Measurements from ENCODE around the gene HTATIP2. TPM values are rescaled to one million over a fixed set of nuclear protein-coding genes. Genes with fewer than 3 reads are reported as not detected.

Gene HTATIP2
- total RNA-seq, 2 experiments from 2014 or later: 13.9 TPM; not detected in 1

- no peaks in the 10 kb centered on the region for H3K79me2 ChIP-seq (ENCODE audit: insufficient read depth, low read depth, low read length)
- TF ChIP-seq EZH2phosphoT487 (IDR thresholded peaks at IDR 0.05; ENCODE audit: borderline replicate concordance, low read depth, low read length) (no peak), CTCF (conservative IDR thresholded peaks at IDR 0.05; ENCODE audit: low read length) (no peak)
- no peak for DNase-seq (ENCODE audit: low spot score)
- peaks cover 99% of the 10 kb centered on the region for H3K36me3 ChIP-seq (ENCODE audit: insufficient read depth, low read length)
- no peak overlapping the region for H3K4me3 ChIP-seq (ENCODE audit: low read depth, low read length, poor library complexity, severe bottlenecking)
- no peaks in the 10 kb centered on the region for H3K4me1 ChIP-seq (ENCODE audit: insufficient read depth, low read length, poor library complexity, severe bottlenecking)
- no peak overlapping the region for H3K4me2 ChIP-seq (ENCODE audit: low read length)
- H3K9me3 ChIP-seq (ENCODE audit: low read length): no peaks in the 10 kb centered on the region
- POLR2A ChIA-PET: interaction anchor here (1.6 kb wide), 1 partner anchor 15 kb away, joined by 4 read pairs; no protein-coding TSS in a partner anchor
- no peak overlapping the region for H2AFZ ChIP-seq (ENCODE audit: low read length)
- H4K20me1 ChIP-seq (ENCODE audit: insufficient read depth, low read length): no peaks in the 10 kb centered on the region; the same call in 1 of the 2 replicates
- H3K9me2 ChIP-seq (ENCODE audit: insufficient read depth, low read length): no peaks in the 10 kb centered on the region
- no TSS peak for BruUV-seq (replicated peaks)
- intact Hi-C loops (cut with micrococcal nuclease; ENCODE audit: unreplicated experiment): no loop called here
- CTCF ChIA-PET (ENCODE audit: unreplicated experiment): no interaction called here
- H3K27ac ChIP-seq (ENCODE audit: low read depth, low read length, poor library complexity, severe bottlenecking): no peak overlapping the region
Observed at GRCh38 chr11:20417771-20418170, 54.3 kb downstream of the HTATIP2 start.

- Histone ChIP-seq H3K4me2 (ENCODE audit: low read length) (no peak overlapping the region), H2AFZ (ENCODE audit: low read length) (no peak overlapping the region), H3K36me3 (ENCODE audit: insufficient read depth, low read length) (peaks cover 96% of the 10 kb centered on the region), H4K20me1 (ENCODE audit: insufficient read depth, low read length) (no peaks in the 10 kb centered on the region), H3K79me2 (ENCODE audit: insufficient read depth, low read depth, low read length) (no peaks in the 10 kb centered on the region), H3K27ac (ENCODE audit: low read depth, low read length, poor library complexity, severe bottlenecking) (no peak overlapping the region), H3K4me1 (ENCODE audit: insufficient read depth, low read length, poor library complexity, severe bottlenecking) (no peaks in the 10 kb centered on the region), H3K9me3 (ENCODE audit: low read length) (no peaks in the 10 kb centered on the region), H3K4me3 (ENCODE audit: low read depth, low read length, poor library complexity, severe bottlenecking) (no peak overlapping the region), H3K9me2 (ENCODE audit: insufficient read depth, low read length) (no peaks in the 10 kb centered on the region)
- ChIA-PET POLR2A (interaction anchor here (0.6 kb wide), 1 partner anchor 439 kb away, joined by 3 read pairs; no protein-coding TSS in a partner anchor), CTCF (ENCODE audit: unreplicated experiment) (no interaction called here)
- TF ChIP-seq CTCF (conservative IDR thresholded peaks at IDR 0.05; ENCODE audit: low read length): no peak
- no peak for TF ChIP-seq EZH2phosphoT487 (IDR thresholded peaks at IDR 0.05; ENCODE audit: borderline replicate concordance, low read depth, low read length)
- BruUV-seq (replicated peaks): no TSS peak
- DNase-seq (ENCODE audit: low spot score): no peak
- intact Hi-C loops (cut with micrococcal nuclease; ENCODE audit: unreplicated experiment): no loop called here
Observed at GRCh38 chr11:20421946-20422345, 58.4 kb downstream of the HTATIP2 start.

GRCh38 chr11:20429216-20429615, 65.7 kb downstream of the HTATIP2 start:
- BruUV-seq (replicated peaks): no TSS peak
- POLR2A ChIA-PET: no interaction called here
- no peak overlapping the region for H3K27ac ChIP-seq (ENCODE audit: low read depth, low read length, poor library complexity, severe bottlenecking)

More at GRCh38 chr11:20429216-20429615, 65.7 kb downstream of the HTATIP2 start:
- H3K4me2 ChIP-seq (ENCODE audit: low read length): no peak overlapping the region
- H4K20me1 ChIP-seq (ENCODE audit: insufficient read depth, low read length): no peaks in the 10 kb centered on the region
- H3K9me3 ChIP-seq (ENCODE audit: low read length): no peaks in the 10 kb centered on the region
- no peaks in the 10 kb centered on the region for H3K4me1 ChIP-seq (ENCODE audit: insufficient read depth, low read length, poor library complexity, severe bottlenecking)
- H3K79me2 ChIP-seq (ENCODE audit: insufficient read depth, low read depth, low read length): no peaks in the 10 kb centered on the region
- intact Hi-C loops (cut with micrococcal nuclease; ENCODE audit: unreplicated experiment): no loop called here
- TF ChIP-seq CTCF (conservative IDR thresholded peaks at IDR 0.05; ENCODE audit: low read length): no peak
- no peak for TF ChIP-seq EZH2phosphoT487 (IDR thresholded peaks at IDR 0.05; ENCODE audit: borderline replicate concordance, low read depth, low read length)
- no peak overlapping the region for H3K4me3 ChIP-seq (ENCODE audit: low read depth, low read length, poor library complexity, severe bottlenecking)
- peaks cover 75% of the 10 kb centered on the region for H3K36me3 ChIP-seq (ENCODE audit: insufficient read depth, low read length)
- CTCF ChIA-PET (ENCODE audit: unreplicated experiment): no interaction called here
- no peak overlapping the region for H2AFZ ChIP-seq (ENCODE audit: low read length)
- DNase-seq (ENCODE audit: low spot score): no peak
- H3K9me2 ChIP-seq (ENCODE audit: insufficient read depth, low read length): no peaks in the 10 kb centered on the region

Other genes with a start within 250 kb of the HTATIP2 start
- gene DBX1, start 203.2 kb upstream of the HTATIP2 start, total RNA-seq (2014; rRNA removed; shearing (Covaris generic)): not detected in 2 replicates
- not detected in 2 replicates for gene DBX1, start 203.2 kb upstream of the HTATIP2 start, total RNA-seq (2022)
- 23.9 and 34.0 TPM in 2 replicates for gene PRMT3, start 24.0 kb downstream of the HTATIP2 start, total RNA-seq (2014; rRNA removed; shearing (Covaris generic))
- gene PRMT3, start 24.0 kb downstream of the HTATIP2 start, total RNA-seq (2022): 44.6 and 50.0 TPM in 2 replicates
- not detected in 2 replicates for gene SLC6A5, start 235.9 kb downstream of the HTATIP2 start, total RNA-seq (2014; rRNA removed; shearing (Covaris generic))
- not detected in 2 replicates for gene SLC6A5, start 235.9 kb downstream of the HTATIP2 start, total RNA-seq (2022)